Progenitor cell of endocrine pancreas (in vitro differentiated cells): ENCODE results near the gene ZBED1. TPM values are rescaled to one million over a fixed set of nuclear protein-coding genes. Genes with fewer than 3 reads are reported as not detected.
"Not testable (repeated sequence)": the region's sequence is repeated elsewhere in the genome, so short reads cannot be mapped to it uniquely, and the experiment has no call there.

Source experiments
- DNase-seq: peaks from one replicate; pipeline ENCODE4 v3.0.0; 2021; ENCODE audit warnings: low spot score; ENCODE audit not compliant: unreplicated experiment
- H3K27ac Mint-ChIP-seq: 2 replicates; pipeline ENCODE4 v1.8.0; 2021; ENCODE audit warnings: mild to moderate bottlenecking, moderate library complexity, mixed read lengths
- H3K27me3 Mint-ChIP-seq: 2 replicates; pipeline ENCODE4 v1.8.0; 2021; ENCODE audit warnings: mixed read lengths
- H3K36me3 Mint-ChIP-seq: 2 replicates; pipeline ENCODE4 v1.8.0; 2022; ENCODE audit warnings: mixed read lengths; ENCODE audit not compliant: insufficient read depth
- H3K4me1 Mint-ChIP-seq: 2 replicates; pipeline ENCODE4 v1.8.0; 2021; ENCODE audit warnings: low read depth, mixed read lengths
- H3K4me3 Mint-ChIP-seq: 2 replicates; pipeline ENCODE4 v1.8.0; 2021; ENCODE audit warnings: low read depth, mild to moderate bottlenecking, moderate library complexity, mixed read lengths
- H3K9me3 Mint-ChIP-seq: 2 replicates; pipeline ENCODE4 v1.8.0; 2021; ENCODE audit warnings: low read depth, mixed read lengths
- total RNA-seq: library from RNA; stranded (reverse); gene quantifications from 2 replicates; pipeline ENCODE4 v1.2.1, GENCODE V29; 2021
- TF ChIP-seq, protein P1 (sequence below): fragments of 200-600 bp; sonication (generic); IDR thresholded peaks from one replicate; pipeline ENCODE4 v1.5.0; 2021; ENCODE audit warnings: antibody characterized with exemption, mild to moderate bottlenecking; ENCODE audit not compliant: unreplicated experiment

Gene ZBED1
- total RNA-seq, 1 donor from 2014 or later: 59.6 TPM

DNA sequence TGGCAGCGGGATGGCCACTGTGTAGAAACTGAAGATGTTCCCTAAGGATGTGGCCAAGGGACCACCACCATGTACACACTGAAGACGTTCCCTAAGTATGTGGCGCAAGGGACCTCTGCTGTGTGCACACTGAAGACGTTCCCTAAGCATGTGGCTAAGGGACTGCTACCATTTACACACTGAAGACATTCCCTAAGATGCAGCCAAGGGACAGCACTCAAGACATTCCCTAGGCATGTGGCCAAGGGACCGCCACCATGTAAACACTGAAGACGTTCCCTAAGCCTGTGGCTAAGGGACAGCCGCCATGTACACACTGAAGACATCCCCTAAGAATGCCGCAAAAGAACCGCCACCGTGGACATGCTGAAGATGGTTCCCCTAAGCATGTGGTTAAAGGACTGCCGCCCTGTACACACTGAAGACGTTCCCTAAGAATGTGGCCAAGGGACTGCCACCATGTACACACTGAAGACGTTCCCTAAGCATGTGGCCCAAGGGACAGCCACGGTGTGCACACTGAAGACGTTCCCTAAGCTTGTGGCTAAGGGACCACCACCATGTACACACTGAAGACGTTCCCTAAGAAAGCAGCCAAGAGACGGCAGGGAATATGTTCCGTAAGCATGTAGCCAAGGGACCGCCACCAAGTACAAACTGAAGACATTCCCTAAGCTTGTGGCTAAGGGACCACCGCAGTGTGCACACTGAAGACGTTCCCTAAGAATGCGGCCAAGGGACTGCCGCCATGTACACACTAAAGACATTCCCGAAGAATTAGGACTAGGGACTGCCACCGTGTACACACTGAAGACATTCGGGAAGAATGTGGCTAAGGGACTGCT is 43.3 kb downstream of the ZBED1 start:
- Mint-ChIP-seq H3K27me3 (no peaks in the 10 kb centered on the region), H3K4me3 (no peak overlapping the region), H3K36me3 (peaks cover 15% of the 10 kb centered on the region), H3K9me3 (peaks cover 9% of the 10 kb centered on the region), H3K4me1 (peaks cover 2% of the 10 kb centered on the region), H3K27ac (no peak overlapping the region)
- DNase-seq: no peak
- TF ChIP-seq, protein P1, sequence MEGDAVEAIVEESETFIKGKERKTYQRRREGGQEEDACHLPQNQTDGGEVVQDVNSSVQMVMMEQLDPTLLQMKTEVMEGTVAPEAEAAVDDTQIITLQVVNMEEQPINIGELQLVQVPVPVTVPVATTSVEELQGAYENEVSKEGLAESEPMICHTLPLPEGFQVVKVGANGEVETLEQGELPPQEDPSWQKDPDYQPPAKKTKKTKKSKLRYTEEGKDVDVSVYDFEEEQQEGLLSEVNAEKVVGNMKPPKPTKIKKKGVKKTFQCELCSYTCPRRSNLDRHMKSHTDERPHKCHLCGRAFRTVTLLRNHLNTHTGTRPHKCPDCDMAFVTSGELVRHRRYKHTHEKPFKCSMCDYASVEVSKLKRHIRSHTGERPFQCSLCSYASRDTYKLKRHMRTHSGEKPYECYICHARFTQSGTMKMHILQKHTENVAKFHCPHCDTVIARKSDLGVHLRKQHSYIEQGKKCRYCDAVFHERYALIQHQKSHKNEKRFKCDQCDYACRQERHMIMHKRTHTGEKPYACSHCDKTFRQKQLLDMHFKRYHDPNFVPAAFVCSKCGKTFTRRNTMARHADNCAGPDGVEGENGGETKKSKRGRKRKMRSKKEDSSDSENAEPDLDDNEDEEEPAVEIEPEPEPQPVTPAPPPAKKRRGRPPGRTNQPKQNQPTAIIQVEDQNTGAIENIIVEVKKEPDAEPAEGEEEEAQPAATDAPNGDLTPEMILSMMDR: no peak

DNA sequence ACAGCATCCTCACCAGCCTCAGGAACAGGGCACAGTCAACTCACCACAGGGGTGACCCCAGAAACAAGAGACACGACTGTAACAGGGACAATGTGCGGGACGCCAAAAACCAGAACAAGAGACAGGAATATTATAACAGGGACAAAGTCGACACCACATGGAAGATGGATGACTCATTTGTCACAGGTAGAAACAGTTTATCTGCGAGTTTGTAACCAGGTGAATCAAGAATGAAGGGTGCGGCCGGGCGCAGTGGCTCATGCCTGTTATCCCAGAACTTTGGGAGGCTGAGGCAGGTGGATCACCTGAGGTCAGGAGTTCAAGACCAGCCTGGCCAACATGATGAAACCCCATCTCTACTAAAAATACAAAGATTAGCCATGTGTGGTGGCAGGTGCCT is 44.7 kb downstream of the ZBED1 start:
- H3K4me1 Mint-ChIP-seq, H3K27me3 Mint-ChIP-seq, DNase-seq, H3K4me3 Mint-ChIP-seq, H3K9me3 Mint-ChIP-seq: not testable (repeated sequence)
- Mint-ChIP-seq H3K36me3 (peaks cover 23% of the 10 kb centered on the region), H3K27ac (peak overlapping the region; percentile 29)

DNA sequence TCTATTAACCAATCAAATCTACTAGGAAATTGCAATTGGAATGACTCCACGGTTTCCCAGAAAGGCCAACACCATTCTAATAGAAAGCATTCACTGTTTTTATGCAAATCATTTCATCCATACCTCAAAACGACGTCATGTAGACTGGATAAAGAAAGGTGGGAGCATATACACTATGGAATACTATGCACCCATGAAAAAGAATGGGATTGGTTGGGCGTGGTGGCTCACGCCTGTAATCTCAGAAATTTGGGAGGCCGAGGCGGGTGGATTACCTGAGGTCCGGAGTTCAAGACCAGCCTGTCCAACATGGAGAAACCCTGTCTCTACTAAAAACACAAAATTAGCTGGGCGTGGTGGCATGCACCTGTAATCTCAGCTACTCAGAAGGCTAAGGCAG is 46.2 kb downstream of the ZBED1 start:
- not testable (repeated sequence) for DNase-seq, H3K4me3 Mint-ChIP-seq, H3K9me3 Mint-ChIP-seq, H3K27ac Mint-ChIP-seq, H3K27me3 Mint-ChIP-seq, H3K4me1 Mint-ChIP-seq
- peaks cover 24% of the 10 kb centered on the region for H3K36me3 Mint-ChIP-seq

DNA sequence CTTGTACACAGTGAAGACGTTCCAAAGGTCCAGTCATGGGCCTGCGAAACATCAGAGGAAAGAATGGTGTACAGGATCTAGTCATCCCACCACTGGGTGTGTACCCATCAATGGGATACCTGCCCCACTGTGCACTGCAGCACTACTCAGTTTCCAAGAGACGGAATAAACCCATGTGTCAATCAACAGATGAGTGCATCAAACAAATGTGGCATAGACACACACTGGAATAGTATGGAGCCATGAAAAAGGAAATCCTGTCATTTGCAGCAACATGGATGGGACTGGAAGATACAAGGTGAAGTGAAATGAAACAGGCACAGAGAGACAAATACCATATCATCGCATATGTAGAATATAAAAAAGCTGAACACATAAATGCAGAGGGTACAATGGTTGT is 48.0 kb downstream of the ZBED1 start:
- H3K4me3 Mint-ChIP-seq: no peak overlapping the region
- no peaks in the 10 kb centered on the region for H3K27me3 Mint-ChIP-seq
- TF ChIP-seq, protein P1: no peak
- no peak for DNase-seq
- H3K4me1 Mint-ChIP-seq: no peaks in the 10 kb centered on the region
- peaks cover 6% of the 10 kb centered on the region for H3K9me3 Mint-ChIP-seq
- H3K27ac Mint-ChIP-seq: no peak overlapping the region
- H3K36me3 Mint-ChIP-seq: peaks cover 21% of the 10 kb centered on the region

DNA sequence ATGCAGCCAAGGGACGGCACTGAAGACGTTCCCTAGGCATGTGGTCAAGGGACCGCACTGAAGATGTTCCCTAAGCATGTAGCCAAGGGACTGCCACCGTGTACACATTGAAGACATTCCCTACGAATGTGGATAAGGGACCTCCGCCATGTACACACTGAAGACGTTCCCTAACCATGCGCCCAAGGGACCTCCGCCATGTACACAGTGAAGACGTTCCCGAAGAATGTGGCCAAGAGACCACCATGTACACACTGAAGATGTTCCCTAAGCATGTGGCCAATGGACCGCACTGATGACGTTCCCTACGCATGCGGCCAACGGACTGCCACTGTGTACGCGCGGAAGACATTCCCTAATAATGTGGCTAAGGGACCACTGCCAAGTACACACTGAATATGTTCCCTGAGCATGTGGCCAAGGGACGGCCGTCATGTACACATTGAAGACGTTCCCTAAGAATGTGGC is 48.4 kb downstream of the ZBED1 start:
- TF ChIP-seq, protein P1: no peak
- Mint-ChIP-seq H3K4me1 (no peaks in the 10 kb centered on the region), H3K36me3 (peaks cover 25% of the 10 kb centered on the region), H3K4me3 (no peak overlapping the region), H3K27me3 (no peaks in the 10 kb centered on the region), H3K9me3 (peaks cover 9% of the 10 kb centered on the region), H3K27ac (no peak overlapping the region)
- no peak for DNase-seq

DNA sequence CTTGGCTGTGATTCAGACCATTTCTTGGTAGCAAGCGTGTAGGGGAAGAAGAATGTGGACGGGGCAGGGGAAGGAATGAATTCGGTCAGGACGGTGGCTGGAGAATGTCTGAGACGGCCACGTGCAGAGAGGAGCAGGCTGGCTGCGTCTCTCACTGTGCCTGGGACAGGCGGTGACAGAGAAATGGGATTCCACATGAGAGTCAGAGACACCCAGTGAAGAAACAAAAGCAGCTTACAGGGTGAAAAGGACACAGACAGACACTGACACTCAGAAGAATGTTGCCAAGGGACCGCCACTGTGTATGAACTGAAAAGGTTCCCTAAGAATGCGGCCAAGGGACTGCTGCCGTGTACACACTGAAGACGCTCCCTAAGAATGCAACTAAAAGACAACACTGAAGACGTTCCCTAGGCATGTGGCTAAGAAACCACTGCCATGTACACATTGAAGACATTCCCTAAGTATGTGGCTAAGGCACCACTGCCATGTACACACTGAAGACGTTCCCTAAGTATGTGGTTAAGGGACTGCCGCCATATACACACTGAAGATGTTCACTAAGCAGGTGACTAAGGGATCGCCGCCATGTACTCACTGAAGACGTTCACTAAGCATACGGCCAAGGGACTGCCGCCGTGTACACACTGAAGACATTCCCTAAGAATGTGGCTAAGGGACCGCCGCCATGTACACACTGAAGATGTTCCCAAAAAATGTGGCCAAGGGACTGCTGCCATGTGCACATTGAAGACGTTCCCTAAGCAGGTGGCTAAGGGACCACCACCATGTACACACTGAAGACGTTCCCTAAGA is 49.1 kb downstream of the ZBED1 start:
- Mint-ChIP-seq H3K36me3 (peaks cover 31% of the 10 kb centered on the region), H3K9me3 (peaks cover 12% of the 10 kb centered on the region), H3K27ac (peak overlapping the region; percentile 80), H3K4me1 (no peaks in the 10 kb centered on the region), H3K27me3 (no peaks in the 10 kb centered on the region), H3K4me3 (no peak overlapping the region)
- DNase-seq: no peak
- TF ChIP-seq, protein P1: no peak
